GM18861 (cell line): ENCODE results near the gene FMN2.

ENCODE experiments used
- ATAC-seq: cut with Tn5 transposase; IDR thresholded peaks from one replicate; pipeline ENCODE4 v1.9.1; 2021; ENCODE audit not compliant: unreplicated experiment

FMN2 gene

GRCh38 chr1:240474133-240474614 is 382.5 kb downstream of the FMN2 start:
- no peak for ATAC-seq

GRCh38 chr1:240475832-240476231 is 384.1 kb downstream of the FMN2 start:
- ATAC-seq, result no peak

- ATAC-seq, result no peak
Observed at GRCh38 chr1:240478536-240478935, 386.9 kb downstream of the FMN2 start.

GRCh38 chr1:240484804-240485443 is 393.2 kb downstream of the FMN2 start:
- no peak for ATAC-seq

- no peak for ATAC-seq
Observed at GRCh38 chr1:240486611-240487010, 394.9 kb downstream of the FMN2 start.

- no peak for ATAC-seq
Observed at GRCh38 chr1:240487493-240487892, 395.8 kb downstream of the FMN2 start.

- no peak for ATAC-seq
Observed at GRCh38 chr1:240491156-240491555, 399.5 kb downstream of the FMN2 start.

GRCh38 chr1:240491796-240492195 is 400.1 kb downstream of the FMN2 start:
- ATAC-seq, result no peak

- no peak for ATAC-seq
Observed at GRCh38 chr1:240492832-240493440, 401.3 kb downstream of the FMN2 start.

GRCh38 chr1:240495601-240496000 is 403.9 kb downstream of the FMN2 start:
- no peak for ATAC-seq

- ATAC-seq, result no peak
Observed at GRCh38 chr1:240496356-240496755, 404.7 kb downstream of the FMN2 start.

GRCh38 chr1:240496941-240497340 is 405.3 kb downstream of the FMN2 start:
- ATAC-seq, result no peak

- no peak for ATAC-seq
Observed at GRCh38 chr1:240497908-240498307, 406.2 kb downstream of the FMN2 start.

GRCh38 chr1:240498335-240498734 is 406.7 kb downstream of the FMN2 start:
- ATAC-seq, result no peak

GRCh38 chr1:240499012-240499411 is 407.3 kb downstream of the FMN2 start:
- no peak for ATAC-seq

GRCh38 chr1:240500647-240501046 is 409.0 kb downstream of the FMN2 start:
- no peak for ATAC-seq

GRCh38 chr1:240501115-240501514 is 409.4 kb downstream of the FMN2 start:
- ATAC-seq, result no peak

GRCh38 chr1:240503036-240503435 is 411.4 kb downstream of the FMN2 start:
- no peak for ATAC-seq

- no peak for ATAC-seq
Observed at GRCh38 chr1:240503558-240503957, 411.9 kb downstream of the FMN2 start.

GRCh38 chr1:240506176-240506575 is 414.5 kb downstream of the FMN2 start:
- ATAC-seq, result no peak

- ATAC-seq, result no peak
Observed at GRCh38 chr1:240508201-240508600, 416.5 kb downstream of the FMN2 start.

GRCh38 chr1:240508950-240509349 is 417.3 kb downstream of the FMN2 start:
- no peak for ATAC-seq

- no peak for ATAC-seq
Observed at GRCh38 chr1:240511789-240512188, 420.1 kb downstream of the FMN2 start.
